DMS79 treated with DMSO at 0.1 percent for 48 hours (cell line): Measurements from ENCODE around the gene C3orf18.
"Not testable (repeated sequence)": the region's sequence is repeated elsewhere in the genome, so short reads cannot be mapped to it uniquely, and the experiment has no call there.

ENCODE experiments used
- DNase-seq: peaks from one replicate; lab custom pipeline; 2025; lab: John Stamatoyannopoulos, UW

C3orf18 gene

DNA sequence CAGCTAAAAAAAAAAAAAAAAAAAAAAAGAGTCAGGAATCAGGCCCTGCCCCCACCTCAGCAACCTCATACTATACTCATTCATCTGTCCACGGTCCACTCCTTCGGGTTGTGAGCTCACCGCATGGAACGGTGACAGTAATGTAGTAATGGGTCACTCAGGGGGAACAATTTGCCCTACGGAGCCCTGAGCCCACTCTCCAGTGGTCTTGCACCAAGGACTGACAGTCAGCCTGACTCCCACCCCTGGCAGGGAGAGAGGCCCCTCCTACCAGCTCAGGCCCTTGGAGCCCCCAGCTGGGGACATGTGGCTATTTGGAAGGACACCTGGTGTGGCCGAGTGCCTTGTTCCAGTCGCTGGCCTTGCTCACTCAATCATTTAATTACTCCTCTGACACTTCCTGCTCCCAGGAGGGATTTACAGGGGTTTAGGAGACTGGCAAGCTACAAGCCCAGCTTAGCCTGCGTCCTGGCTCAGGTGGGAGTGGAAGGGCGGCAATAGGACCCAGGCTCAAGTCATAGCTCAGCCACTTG, 44.2 kb downstream of the C3orf18 start:
- no peak for DNase-seq

DNA sequence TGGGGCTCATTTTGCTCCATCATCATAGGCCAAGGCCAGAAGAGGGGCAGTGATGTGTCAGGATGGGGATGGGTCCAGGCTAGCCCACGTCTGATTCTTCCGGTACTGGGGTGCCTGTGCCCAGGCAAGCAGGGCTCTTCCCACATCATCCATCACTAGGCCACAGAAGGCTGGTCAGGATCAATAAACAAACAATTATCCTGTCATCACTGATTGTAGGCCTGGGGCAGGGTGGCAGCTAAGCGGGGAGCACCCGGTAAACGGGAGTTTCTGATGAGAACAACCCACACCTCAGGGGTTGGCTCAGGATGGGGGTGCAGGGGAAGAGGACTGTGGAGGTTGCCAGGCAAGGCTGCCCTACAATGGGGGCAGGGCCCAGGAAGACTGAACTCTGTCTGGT, 46.0 kb downstream of the C3orf18 start:
- DNase-seq = no peak

DNA sequence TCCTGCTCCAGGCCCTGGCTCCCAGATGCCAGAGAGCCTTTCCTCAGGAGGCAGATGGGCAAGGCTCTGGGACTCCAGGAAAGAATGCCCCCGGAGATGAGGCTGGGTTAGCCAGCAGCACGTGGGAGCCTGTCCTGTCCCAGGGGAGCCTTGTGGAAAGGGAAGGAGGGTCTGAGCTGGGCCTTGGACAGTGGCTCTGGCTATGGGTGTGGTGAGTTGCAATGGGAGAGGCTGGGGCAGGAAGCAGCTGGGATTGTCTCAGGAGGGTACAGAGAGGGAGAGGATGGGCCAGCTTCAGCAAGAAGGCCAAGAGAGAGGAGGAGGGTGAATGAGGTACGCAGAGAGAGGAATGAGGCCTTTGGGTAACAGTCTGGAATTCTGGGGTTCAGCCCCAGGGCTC, 46.7 kb downstream of the C3orf18 start:
- no peak for DNase-seq

DNA sequence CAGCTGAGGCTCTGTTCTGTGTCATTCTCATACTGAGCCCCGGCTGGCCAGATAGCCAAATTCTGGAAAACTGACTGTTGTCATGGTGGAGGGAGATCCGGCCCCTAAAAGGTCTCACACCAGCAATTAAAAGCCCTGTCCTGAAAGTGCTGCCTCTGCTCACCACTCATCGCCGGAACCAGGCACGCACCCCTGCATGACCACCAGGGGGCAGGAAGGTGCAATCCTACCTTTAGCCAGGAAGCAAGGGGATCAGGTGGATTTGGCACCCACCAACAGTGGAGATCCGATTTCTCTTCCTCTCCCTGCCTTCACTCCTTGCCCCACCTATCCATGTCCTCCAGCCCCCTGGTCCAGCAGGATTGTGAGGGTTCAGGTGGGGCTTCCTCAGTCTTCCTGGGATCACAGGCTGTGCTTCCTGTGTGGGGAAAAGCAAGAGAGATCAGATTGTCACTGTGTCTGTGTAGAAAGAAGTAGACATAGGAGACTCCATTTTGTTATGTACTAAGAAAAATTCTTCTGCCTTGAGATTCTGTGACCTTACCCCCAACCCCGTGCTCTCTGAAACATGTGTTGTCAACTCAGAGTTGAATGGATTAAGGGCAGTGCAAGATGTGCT, 48.0 kb downstream of the C3orf18 start:
- peak; percentile 54 for DNase-seq

DNA sequence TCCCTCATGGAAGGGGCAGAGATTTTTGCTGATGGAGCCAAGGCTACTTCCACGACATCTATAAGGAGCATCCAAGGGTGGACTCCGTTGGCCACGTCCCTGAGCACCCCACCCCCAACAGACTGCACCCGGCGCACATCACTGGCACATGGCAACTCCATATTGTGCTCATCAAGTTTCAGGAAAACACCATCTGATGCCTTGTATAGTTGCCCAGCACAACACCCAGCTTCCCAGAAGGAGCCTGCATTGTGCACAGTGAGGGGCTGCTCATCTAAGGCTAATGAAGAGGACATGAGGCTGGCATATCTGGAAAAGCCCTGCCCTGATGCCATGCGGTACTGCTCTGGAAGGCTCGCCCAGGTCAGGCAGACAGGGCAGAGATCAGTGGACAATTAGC, 49.1 kb downstream of the C3orf18 start:
- no peak for DNase-seq

DNA sequence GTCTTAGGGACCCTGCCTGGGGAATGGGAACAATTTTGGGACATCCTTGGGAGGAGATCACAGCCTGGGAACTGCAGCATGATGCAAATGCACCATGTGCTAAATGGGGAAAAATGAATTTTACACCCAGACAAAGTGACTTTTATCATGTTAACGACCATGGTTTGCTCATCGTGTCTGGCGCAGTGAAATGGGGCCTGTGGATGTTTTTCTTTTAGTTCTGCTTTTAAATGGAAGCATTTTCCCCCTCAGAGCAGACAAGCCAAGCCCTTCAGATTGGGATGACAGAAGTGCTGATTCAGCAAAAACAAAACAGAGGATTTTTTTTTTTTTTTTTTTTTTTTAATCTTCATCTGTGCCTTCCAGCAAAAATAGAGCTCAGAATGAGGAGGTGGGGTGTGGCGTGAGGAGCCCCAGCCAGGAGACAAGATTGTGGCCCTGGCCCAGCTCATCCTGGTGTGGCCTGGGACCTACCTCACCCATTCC, 49.8 kb downstream of the C3orf18 start:
- no peak for DNase-seq

DNA sequence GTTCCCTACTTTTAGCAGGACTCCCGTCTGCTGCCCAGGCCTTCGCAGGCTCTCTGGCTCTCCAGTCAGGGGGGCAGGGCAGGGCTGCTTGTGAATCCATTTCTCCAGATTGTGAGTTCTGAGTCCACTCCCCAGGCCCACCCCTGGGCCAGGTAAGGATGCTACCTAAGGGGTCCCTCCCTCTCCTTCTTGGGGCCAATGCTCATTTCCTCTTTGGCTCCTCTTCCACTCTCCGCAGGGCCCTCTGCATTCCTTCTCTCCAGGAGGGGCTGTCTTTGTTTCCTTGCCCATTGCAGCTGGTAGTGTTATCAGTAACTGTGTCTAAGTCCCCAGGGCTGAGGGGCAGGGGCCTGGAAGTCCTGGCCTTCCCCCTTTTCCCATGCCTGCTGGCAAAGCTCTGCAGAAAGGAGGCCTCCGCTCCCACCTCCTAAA, 51.1 kb downstream of the C3orf18 start:
- DNase-seq = peak; percentile 64

DNA sequence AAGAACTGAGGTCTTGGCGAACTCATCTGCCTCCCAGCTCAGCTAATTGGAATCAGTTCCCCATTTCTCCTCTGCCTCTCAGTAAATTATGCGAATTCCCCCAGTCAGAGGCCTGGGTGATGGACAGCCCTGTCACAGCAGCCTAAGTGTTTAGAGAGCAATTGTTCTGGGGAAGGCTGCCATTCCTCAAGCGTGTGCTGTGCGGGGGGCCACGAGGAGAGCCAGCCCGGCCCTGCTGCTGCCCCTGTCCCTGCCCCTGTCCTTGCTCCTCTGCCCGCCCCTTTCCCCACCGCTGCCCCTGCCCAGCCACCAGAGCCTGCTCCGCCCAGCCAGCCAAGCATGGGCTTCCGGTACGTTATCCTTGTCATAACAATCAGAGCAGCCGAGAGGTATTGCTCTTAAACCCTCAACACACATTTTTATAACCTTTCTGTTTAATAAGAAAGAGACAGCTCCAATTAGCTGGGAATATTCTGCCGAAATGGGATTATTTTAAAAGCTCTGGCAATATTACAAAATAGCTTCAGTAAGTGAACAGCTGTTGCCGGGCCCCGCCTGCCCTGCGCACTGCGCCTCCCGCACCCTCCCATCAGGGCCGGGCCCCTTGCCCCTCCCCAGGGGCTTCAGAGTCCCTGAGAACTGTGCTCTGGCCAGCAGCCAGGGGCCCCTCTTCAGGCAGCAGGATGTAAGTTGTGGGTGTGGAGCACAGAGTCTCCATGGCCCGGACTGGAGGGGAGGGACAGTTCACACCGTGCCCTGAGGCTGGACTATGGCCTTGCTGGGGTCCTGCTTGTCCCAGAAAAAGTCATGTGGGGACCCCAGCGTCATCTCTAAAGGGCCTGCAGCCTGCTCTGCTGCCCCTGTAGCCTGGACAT, 51.7 kb downstream of the C3orf18 start:
- peak; percentile 64 for DNase-seq

DNA sequence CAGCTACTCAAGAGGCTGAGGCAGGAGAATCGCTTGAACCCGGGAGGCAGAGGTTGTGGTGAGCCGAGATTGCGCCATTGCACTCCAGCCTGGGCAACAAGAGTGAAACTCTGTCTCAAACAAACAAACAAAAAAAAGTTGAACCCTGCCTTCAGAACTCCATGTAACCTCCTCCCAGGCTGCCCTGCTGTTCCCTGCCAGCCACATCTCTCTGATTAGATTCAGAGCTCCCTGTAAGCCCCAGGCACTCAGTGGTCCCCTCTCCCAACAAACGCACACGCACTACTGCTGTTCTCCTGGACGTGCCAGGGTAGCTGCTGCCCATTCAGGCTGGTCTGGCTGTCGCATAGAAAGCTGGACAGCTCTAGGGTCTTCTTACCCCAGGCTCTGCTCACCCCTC, 54.6 kb downstream of the C3orf18 start:
- not testable (repeated sequence) for DNase-seq

DNA sequence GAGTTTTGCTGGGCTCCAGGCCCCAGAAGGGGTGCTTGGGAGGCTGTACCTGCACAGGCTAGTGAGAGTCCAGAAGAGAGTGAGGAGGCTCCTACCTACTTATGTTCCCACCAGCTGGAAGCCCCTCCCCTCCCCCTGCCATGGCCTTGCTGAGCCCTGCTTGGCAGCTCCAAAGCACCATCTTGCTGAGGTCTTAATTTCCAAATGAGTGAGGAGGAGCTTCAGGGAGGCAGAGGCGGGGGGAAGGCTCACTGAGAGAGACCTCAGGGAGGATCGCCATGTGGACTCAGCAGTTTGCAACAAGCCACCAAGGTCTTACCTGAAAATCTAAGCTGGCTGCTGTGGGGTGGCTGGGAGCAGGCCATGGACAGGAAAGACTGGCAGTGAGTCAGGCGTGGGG, 55.4 kb downstream of the C3orf18 start:
- DNase-seq = no peak

DNA sequence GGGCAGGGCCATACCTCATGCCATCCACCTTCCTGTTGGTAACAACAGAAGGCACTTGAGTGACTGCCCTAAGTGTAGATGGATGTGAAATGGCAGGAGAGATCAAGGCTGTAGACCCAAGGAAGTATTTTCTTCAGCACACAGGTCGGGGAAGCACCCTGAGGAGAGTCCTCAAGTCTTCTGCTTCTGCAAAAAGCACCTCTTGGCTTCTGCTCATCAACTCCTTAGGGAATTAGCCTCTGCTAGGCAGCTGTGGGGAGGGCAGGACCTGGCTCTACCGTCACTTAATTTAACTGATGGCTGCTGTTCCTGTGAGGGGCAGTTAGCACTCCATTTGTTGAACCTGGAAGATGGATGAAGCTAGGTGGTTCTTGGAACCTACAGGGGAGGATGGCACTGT, 57.2 kb downstream of the C3orf18 start:
- DNase-seq = no peak

DNA sequence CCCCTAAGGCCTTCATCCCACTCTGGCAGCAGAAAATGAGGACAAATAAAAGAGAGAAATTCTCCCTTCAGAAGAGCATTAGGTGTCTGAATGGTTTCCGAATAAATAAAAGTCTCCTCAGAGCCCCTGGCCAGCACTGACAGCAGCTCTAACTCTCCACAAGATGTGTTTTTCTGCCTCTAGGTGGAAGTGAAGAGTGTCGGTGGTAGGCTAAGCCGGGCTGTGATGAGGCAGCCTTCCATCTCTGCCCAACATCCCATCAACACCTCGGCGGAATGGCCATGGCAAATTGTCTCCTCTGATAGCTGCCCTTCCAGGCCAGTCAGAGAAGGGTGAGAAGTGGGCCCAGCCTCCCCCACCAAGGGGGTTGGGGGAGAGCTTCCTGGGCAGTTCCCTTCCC, 57.8 kb downstream of the C3orf18 start:
- DNase-seq = no peak

DNA sequence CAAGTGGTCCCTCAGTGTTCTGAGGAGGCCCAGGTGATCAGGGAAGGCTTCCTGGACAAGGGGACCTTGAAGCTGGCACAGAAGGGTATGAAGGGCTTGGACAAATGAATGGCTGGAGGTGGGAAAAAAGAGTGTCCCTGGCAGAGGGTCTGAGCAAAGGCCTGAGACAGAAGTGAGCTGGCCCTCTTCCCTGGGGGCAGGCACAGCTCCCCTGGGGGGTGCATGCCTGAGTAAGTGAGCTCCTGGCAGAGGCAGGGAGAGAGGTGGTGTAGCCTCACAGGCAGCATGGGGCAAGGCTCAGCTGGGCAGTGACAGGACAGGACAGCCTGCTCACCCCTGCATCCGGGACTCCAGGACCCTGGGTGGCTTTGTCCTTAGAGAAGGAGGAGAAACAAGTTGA, 58.7 kb downstream of the C3orf18 start:
- no peak for DNase-seq
